Loucy (cell line): ENCODE data around the gene TUBA4B.

Source experiments
- H2AFZ ChIP-seq: fragments of 200-600 bp; sonication (generic); 2 replicates; pipeline ENCODE4 v1.6.0; 2016; ENCODE audit warnings: antibody characterized with exemption, mild to moderate bottlenecking, low read length, moderate library complexity
- H3F3A ChIP-seq: fragments of 200-600 bp; 2 replicates; pipeline ENCODE4 v1.6.0; 2016; ENCODE audit warnings: antibody characterized with exemption, low read depth, mild to moderate bottlenecking
- H3K27me3 ChIP-seq: fragments of 200-600 bp; sonication (generic); 2 replicates; pipeline ENCODE4 v1.6.1; 2014; ENCODE audit warnings: low read length, mild to moderate bottlenecking; ENCODE audit not compliant: insufficient read depth, poor library complexity, severe bottlenecking
- H3K36me3 ChIP-seq: fragments of 200-600 bp; sonication (generic); 2 replicates; pipeline ENCODE4 v1.6.1; 2016; ENCODE audit warnings: low read length; ENCODE audit not compliant: insufficient read depth
- H3K4me1 ChIP-seq: fragments of 200-600 bp; sonication (generic); 2 replicates; pipeline ENCODE4 v1.5.1; 2014; ENCODE audit warnings: low read length, mild to moderate bottlenecking; ENCODE audit not compliant: insufficient read depth, poor library complexity, severe bottlenecking
- H3K4me2 ChIP-seq: fragments of 200-600 bp; sonication (generic); 2 replicates; pipeline ENCODE4 v1.6.0; 2014; ENCODE audit warnings: antibody characterized with exemption, low read length, low read depth, mild to moderate bottlenecking; ENCODE audit not compliant: poor library complexity, severe bottlenecking
- H3K4me3 ChIP-seq: fragments of 200-600 bp; sonication (generic); 2 replicates; pipeline ENCODE4 v1.5.1; 2014; ENCODE audit warnings: low read length, mild to moderate bottlenecking, mixed read lengths; ENCODE audit not compliant: poor library complexity, severe bottlenecking
- H3K79me2 ChIP-seq: fragments of 200-600 bp; sonication (generic); 2 replicates; pipeline ENCODE4 v1.6.1; 2014; ENCODE audit warnings: low read length; ENCODE audit not compliant: insufficient read depth
- H3K9ac ChIP-seq: fragments of 200-600 bp; sonication (generic); 2 replicates; pipeline ENCODE4 v1.6.0; 2014; ENCODE audit warnings: mild to moderate bottlenecking, low read depth, low read length, moderate library complexity; ENCODE audit not compliant: poor library complexity, severe bottlenecking
- H3K9me2 ChIP-seq: fragments of 200-600 bp; sonication (generic); replicated peaks from 2 replicates; pipeline ENCODE4 v1.6.1; 2016; ENCODE audit warnings: low read depth, low read length, mixed read lengths
- H3K9me3 ChIP-seq: fragments of 200-600 bp; sonication (generic); 2 replicates; pipeline ENCODE4 v1.6.1; 2014; ENCODE audit warnings: mild to moderate bottlenecking, antibody characterized with exemption, low read length, low read depth; ENCODE audit not compliant: insufficient read depth
- H4K20me1 ChIP-seq: fragments of 200-600 bp; sonication (generic); 2 replicates; pipeline ENCODE4 v1.6.0; 2014; ENCODE audit warnings: antibody characterized with exemption, low read length, mild to moderate bottlenecking; ENCODE audit not compliant: insufficient read depth, poor library complexity, severe bottlenecking
- EZH2phosphoT487 ChIP-seq: fragments of 200-600 bp; IDR thresholded peaks from 2 replicates; pipeline ENCODE4 v1.6.1; 2018; ENCODE audit warnings: antibody characterized with exemption, mild to moderate bottlenecking, moderate library complexity, borderline replicate concordance
- TF ChIP-seq, protein P1 (sequence below): fragments of 200-600 bp; sonication (generic); conservative IDR thresholded peaks from 2 replicates; pipeline ENCODE4 v1.5.1; 2014; ENCODE audit warnings: mild to moderate bottlenecking, antibody characterized with exemption, low read length

TUBA4B gene

DNA sequence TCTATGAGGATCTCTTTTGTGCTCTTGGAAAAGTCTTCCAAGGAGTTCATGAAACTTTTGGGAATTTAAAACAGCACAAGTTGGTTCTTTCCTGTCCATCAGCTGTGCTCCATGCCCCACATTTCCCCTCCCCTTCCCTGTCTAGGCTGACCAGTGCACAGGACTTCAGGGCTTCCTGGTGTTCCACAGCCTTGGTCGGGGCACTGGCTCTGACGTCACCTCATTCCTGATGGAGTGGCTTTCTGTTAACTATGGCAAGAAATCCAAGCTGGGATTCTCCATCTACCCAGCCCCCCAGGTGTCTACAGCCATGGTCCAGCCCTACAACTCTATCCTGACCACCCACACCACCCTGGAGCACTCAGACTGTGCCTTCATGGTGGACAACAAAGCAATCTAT lies 18.0 kb downstream of the TUBA4B start:
- H3K27me3 ChIP-seq: no peaks in the 10 kb centered on the region
- no peaks in the 10 kb centered on the region for H3K9me2 ChIP-seq
- TF ChIP-seq, protein P1, sequence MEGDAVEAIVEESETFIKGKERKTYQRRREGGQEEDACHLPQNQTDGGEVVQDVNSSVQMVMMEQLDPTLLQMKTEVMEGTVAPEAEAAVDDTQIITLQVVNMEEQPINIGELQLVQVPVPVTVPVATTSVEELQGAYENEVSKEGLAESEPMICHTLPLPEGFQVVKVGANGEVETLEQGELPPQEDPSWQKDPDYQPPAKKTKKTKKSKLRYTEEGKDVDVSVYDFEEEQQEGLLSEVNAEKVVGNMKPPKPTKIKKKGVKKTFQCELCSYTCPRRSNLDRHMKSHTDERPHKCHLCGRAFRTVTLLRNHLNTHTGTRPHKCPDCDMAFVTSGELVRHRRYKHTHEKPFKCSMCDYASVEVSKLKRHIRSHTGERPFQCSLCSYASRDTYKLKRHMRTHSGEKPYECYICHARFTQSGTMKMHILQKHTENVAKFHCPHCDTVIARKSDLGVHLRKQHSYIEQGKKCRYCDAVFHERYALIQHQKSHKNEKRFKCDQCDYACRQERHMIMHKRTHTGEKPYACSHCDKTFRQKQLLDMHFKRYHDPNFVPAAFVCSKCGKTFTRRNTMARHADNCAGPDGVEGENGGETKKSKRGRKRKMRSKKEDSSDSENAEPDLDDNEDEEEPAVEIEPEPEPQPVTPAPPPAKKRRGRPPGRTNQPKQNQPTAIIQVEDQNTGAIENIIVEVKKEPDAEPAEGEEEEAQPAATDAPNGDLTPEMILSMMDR: no peak
- TF ChIP-seq EZH2phosphoT487: no peak
- no peak overlapping the region for H2AFZ ChIP-seq
- H3K79me2 ChIP-seq: no peaks in the 10 kb centered on the region
- H3K4me2 ChIP-seq: no peak overlapping the region
- H4K20me1 ChIP-seq: no peaks in the 10 kb centered on the region
- no peaks in the 10 kb centered on the region for H3F3A ChIP-seq
- H3K36me3 ChIP-seq: no peaks in the 10 kb centered on the region
- H3K4me1 ChIP-seq: no peaks in the 10 kb centered on the region
- H3K9me3 ChIP-seq: no peaks in the 10 kb centered on the region
- H3K4me3 ChIP-seq: no peak overlapping the region
- no peak overlapping the region for H3K9ac ChIP-seq

DNA sequence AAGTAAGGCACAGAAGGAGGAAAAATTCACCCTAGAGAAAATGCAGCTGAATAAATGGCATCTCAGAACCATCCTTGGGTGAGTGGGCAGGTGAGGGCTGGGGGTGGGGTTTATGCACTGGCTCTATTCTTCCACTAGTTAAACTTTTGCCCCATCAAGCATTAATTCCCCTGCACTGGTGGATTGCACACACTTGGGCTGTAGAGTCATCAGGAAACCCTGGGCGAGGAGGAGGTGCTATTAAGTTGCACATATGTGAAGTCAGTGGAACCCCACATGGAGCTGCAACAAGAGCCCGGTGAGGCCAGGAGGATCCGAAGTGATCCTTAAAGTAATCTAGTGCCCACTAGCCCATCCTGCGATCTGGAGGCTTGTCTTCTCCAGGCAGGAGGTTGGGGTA lies 19.3 kb downstream of the TUBA4B start:
- H3K4me1 ChIP-seq: peaks cover 2% of the 10 kb centered on the region
- H4K20me1 ChIP-seq: no peaks in the 10 kb centered on the region
- H3K36me3 ChIP-seq: no peaks in the 10 kb centered on the region
- no peaks in the 10 kb centered on the region for H3F3A ChIP-seq
- no peaks in the 10 kb centered on the region for H3K27me3 ChIP-seq
- no peak overlapping the region for H3K9ac ChIP-seq
- no peaks in the 10 kb centered on the region for H3K9me2 ChIP-seq
- no peaks in the 10 kb centered on the region for H3K9me3 ChIP-seq
- no peak overlapping the region for H3K4me3 ChIP-seq
- no peak overlapping the region for H3K4me2 ChIP-seq
- TF ChIP-seq, protein P1: no peak
- no peak for TF ChIP-seq EZH2phosphoT487
- no peaks in the 10 kb centered on the region for H3K79me2 ChIP-seq
- H2AFZ ChIP-seq: no peak overlapping the region

DNA sequence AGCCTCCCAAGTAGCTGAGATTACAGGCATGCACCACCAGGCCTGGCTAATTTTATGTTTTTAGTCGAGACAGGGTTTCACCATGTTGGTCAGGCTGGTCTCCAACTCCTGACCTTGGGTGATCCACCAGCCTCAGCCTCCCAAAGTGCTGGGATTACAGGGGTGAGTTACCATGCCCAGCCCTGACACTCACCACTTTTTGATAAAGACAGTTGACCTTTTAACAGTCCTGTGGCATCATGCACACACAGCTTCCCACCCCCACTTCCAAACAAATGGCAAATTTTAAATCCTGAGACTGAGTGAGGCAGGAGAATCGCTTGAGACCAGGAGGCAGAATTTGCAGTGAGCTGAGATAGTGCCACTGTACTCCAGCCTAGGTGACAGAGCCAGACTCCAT lies 20.0 kb downstream of the TUBA4B start:
- Histone ChIP-seq H3K4me1 (peaks cover 9% of the 10 kb centered on the region), H3K79me2 (no peaks in the 10 kb centered on the region), H3K4me3 (no peak overlapping the region), H3F3A (no peaks in the 10 kb centered on the region), H3K9me2 (no peaks in the 10 kb centered on the region), H2AFZ (no peak overlapping the region), H3K9ac (no peak overlapping the region), H3K36me3 (no peaks in the 10 kb centered on the region), H3K9me3 (no peaks in the 10 kb centered on the region), H4K20me1 (no peaks in the 10 kb centered on the region), H3K27me3 (no peaks in the 10 kb centered on the region), H3K4me2 (no peak overlapping the region)
- TF ChIP-seq EZH2phosphoT487: no peak
- TF ChIP-seq, protein P1: no peak
